ENCODE measurements around the gene DHX32.
"Not testable (repeated sequence)": the region's sequence is repeated elsewhere in the genome, so short reads cannot be mapped to it uniquely, and the experiment has no call there.

- TF ChIP-seq CTCF, EZH2, EZH2phosphoT487 (IDR thresholded peaks at IDR 0.05): not testable (repeated sequence)
Measured at GRCh38 chr10:125889441-125889840, 8.3 kb upstream of the DHX32 start.
